ENCODE data around the gene CLCN5. TPM values are rescaled to one million over a fixed set of nuclear protein-coding genes. Genes with fewer than 3 reads are reported as not detected.

CLCN5 gene
- total and polyA plus RNA-seq, 2 experiments from 2014 or later, result 3.7 to 13.6 TPM

GRCh38 chrX:49947781-49948180 is 25.4 kb downstream of the CLCN5 start:
- Histone ChIP-seq H3K27ac (ENCODE audit: low read depth) (no peak overlapping the region), H3K27me3 (ENCODE audit: insufficient read depth) (no peaks in the 10 kb centered on the region), H4K20me1 (replicated peaks; ENCODE audit: insufficient read depth) (no peaks in the 10 kb centered on the region), H2AFZ (no peak overlapping the region), H3K4me2 (no peak overlapping the region), H3F3A (replicated peaks; ENCODE audit: low read depth) (no peaks in the 10 kb centered on the region), H3K79me2 (replicated peaks; ENCODE audit: insufficient read depth) (no peaks in the 10 kb centered on the region), H3K4me3 (no peak overlapping the region), H3K36me3 (ENCODE audit: insufficient read depth) (no peaks in the 10 kb centered on the region), H3K4me1 (ENCODE audit: insufficient read depth) (no peaks in the 10 kb centered on the region), H3K9me2 (ENCODE audit: insufficient read depth) (no peaks in the 10 kb centered on the region)
- Mint-ChIP-seq H3K4me1 (no peaks in the 10 kb centered on the region), H3K9me3 (no peaks in the 10 kb centered on the region), H3K4me3 (no peak overlapping the region), H3K27ac (no peak overlapping the region), H3K36me3 (ENCODE audit: low read depth) (no peaks in the 10 kb centered on the region; the same call in 2 of the 3 replicates), H3K27me3 (ENCODE audit: insufficient read depth, low read depth, poor library complexity) (no peaks in the 10 kb centered on the region)
- DNase-seq (ENCODE audit: low spot score) (no peak), ATAC-seq (no peak)
- TF ChIP-seq STAT1 (IDR thresholded peaks at IDR 0.05; ENCODE audit: unreplicated experiment) (no peak), ZNF462 (CRISPR knock-in tag; IDR thresholded peaks at IDR 0.05) (no peak), CTCF (conservative IDR thresholded peaks at IDR 0.05; ENCODE audit: low read depth in 2 of 2) (no peak), NANOG (IDR thresholded peaks at IDR 0.05; ENCODE audit: borderline replicate concordance) (no peak), EZH2 (IDR thresholded peaks at IDR 0.05; ENCODE audit: low read depth, unreplicated experiment) (no peak), REST (IDR thresholded peaks at IDR 0.05; ENCODE audit: unreplicated experiment) (no peak), ETS1 (IDR thresholded peaks at IDR 0.05) (no peak), EZH2phosphoT487 (IDR thresholded peaks at IDR 0.05; ENCODE audit: unreplicated experiment) (no peak)
